Stimulated activated CD8-positive, alpha-beta memory T cell treated with anti-CD3 and anti-CD28 coated beads, Interleukin-7, amount 100 ng/mL, for 24 hours (primary cell): Measurements from ENCODE around the gene AP3B1.

ENCODE experiments used
- DNase-seq: peaks from one replicate; pipeline ENCODE4 v3.0.0-alpha.2; 2020; ENCODE audit warnings: low read depth

Gene AP3B1

GRCh38 chr5:77972469-77973252 is 321.8 kb downstream of the AP3B1 start:
- DNase-seq, result no peak

- DNase-seq, result no peak
Measured at GRCh38 chr5:77971776-77972468, 322.6 kb downstream of the AP3B1 start.

GRCh38 chr5:77970891-77971290 is 323.6 kb downstream of the AP3B1 start:
- no peak for DNase-seq

GRCh38 chr5:77963795-77964194 is 330.7 kb downstream of the AP3B1 start:
- no peak for DNase-seq

- no peak for DNase-seq
Measured at GRCh38 chr5:77960863-77961396, 333.6 kb downstream of the AP3B1 start.

- no peak for DNase-seq
Measured at GRCh38 chr5:77960305-77960704, 334.2 kb downstream of the AP3B1 start.

- DNase-seq, result no peak
Measured at GRCh38 chr5:77958642-77959330, 335.7 kb downstream of the AP3B1 start.

GRCh38 chr5:77957931-77958521 is 336.5 kb downstream of the AP3B1 start:
- DNase-seq, result no peak

GRCh38 chr5:77957516-77957915 is 337.0 kb downstream of the AP3B1 start:
- DNase-seq, result no peak

GRCh38 chr5:77957081-77957480 is 337.4 kb downstream of the AP3B1 start:
- no peak for DNase-seq

GRCh38 chr5:77955577-77955976 is 338.9 kb downstream of the AP3B1 start:
- no peak for DNase-seq

GRCh38 chr5:77953374-77953773 is 341.1 kb downstream of the AP3B1 start:
- DNase-seq, result no peak

GRCh38 chr5:77952636-77953212 is 341.8 kb downstream of the AP3B1 start:
- DNase-seq, result no peak
